IPS-11a (cell line): Measurements from ENCODE around the gene PRKCH.
"Not testable (repeated sequence)": the region's sequence is repeated elsewhere in the genome, so short reads cannot be mapped to it uniquely, and the experiment has no call there.

Source experiments
- H3K4me3 ChIP-seq: one replicate; pipeline ENCODE4 v1.5.1; 2013; ENCODE audit warnings: low read depth, low read length, control low read depth

The PRKCH gene

GRCh38 chr14:61304688-61305087, 16.7 kb upstream of the PRKCH start:
- H3K4me3 ChIP-seq, result no peak overlapping the region

GRCh38 chr14:61308198-61308597, 13.2 kb upstream of the PRKCH start:
- no peak overlapping the region for H3K4me3 ChIP-seq

- H3K4me3 ChIP-seq, result not testable (repeated sequence)
Observed at GRCh38 chr14:61308701-61309100, 12.7 kb upstream of the PRKCH start.

GRCh38 chr14:61315313-61315712, 6.1 kb upstream of the PRKCH start:
- H3K4me3 ChIP-seq, result no peak overlapping the region

GRCh38 chr14:61319086-61319485, 2.3 kb upstream of the PRKCH start:
- H3K4me3 ChIP-seq, result no peak overlapping the region

DNA sequence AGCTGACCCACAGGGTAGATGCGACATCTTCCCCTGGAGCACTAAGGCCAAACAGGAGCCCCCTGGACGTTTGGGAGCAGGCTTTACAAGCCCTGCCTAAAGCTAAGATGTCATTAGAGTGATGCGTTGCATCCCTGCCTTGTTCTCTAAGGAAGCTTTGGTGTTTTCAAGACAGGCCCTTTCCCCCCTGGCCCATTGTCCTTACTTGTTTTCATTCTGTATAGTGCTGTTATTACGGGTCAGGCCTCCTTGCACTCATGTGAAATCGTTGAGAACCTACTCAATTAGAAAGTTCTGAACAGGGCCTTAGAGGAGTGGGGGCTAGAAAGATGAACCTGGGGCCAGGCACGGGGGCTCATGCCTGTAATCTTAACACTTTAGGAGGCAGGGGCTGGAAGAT, 1.7 kb upstream of the PRKCH start:
- H3K4me3 ChIP-seq, result no peak overlapping the region

GRCh38 chr14:61320170-61320569, 1.2 kb upstream of the PRKCH start:
- not testable (repeated sequence) for H3K4me3 ChIP-seq

DNA sequence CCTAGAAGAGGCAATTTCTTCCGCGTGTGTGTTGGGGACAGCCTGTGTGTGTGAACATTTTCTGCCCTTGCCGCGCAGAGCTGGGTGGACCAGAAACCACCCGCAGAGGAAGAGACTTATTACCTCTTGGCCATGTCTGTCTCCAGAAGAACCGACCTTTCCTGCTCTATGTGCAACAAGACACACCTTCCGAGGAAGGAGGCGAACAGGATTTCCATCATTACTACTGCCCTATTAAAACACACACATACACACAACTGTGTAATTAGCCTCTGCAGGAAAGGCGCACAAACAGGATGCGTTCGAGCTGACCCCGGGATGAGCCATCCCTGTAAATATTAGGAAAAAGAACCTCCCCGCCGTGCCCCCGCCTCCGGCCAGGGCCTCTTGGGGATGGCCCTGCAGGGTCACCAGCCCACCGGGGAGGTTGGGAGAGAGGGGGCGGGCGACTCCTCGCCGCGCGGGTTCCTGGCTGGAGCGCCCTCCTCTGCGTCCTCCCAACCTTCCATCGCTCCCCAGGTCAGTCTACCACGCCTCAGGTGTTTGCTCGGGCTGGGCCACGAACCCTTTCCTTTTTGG, 484 bp upstream of the PRKCH start:
- peak overlapping the region; percentile 52 for H3K4me3 ChIP-seq

DNA sequence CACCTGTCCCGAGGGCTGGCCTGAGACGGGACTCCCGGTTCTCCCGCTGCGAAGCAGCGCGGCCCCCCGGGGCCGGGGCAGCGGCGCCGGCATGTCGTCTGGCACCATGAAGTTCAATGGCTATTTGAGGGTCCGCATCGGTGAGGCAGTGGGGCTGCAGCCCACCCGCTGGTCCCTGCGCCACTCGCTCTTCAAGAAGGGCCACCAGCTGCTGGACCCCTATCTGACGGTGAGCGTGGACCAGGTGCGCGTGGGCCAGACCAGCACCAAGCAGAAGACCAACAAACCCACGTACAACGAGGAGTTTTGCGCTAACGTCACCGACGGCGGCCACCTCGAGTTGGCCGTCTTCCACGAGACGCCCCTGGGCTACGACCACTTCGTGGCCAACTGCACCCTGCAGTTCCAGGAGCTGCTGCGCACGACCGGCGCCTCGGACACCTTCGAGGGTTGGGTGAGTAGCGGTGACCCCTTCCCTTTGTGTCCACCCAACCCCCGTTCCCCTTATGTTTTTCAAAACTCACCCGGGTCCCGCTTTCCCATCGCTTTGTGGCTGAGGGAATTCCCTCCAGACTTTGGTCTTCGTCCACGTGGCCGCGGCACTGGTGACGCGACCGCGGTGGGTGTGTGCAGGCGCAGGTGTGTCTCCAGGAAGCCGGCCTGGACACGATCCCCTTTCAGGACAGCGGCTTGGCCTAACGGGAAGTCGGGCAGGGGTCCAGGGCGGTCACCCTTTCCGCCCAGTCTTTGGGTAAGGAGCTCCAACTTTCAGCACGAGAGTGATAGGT, 826 bp downstream of the PRKCH start:
- H3K4me3 ChIP-seq, result peak overlapping the region; percentile 52

DNA sequence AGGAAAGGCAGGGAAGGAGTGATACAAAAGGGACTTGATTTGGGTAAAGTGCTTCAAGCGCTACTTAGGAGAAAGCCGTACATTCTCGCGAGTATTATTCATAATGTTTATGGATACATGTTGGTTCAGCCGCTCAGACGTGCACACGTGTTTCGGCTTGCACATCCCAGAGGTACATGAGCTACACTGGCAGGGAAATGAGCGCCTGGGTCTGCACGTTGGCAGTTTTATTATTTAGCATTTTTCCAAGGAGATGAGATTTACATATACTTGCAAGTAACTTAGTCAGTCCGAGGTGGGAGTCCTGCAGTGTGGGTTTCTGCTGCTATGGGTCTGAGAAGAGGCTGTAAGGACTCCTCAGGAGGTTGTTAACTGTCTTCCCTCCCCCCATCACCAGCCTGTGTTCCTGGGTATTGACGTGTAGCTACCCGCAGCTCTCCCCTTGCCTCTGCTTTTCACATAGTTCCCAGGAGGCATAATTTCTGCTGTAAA, 1.5 kb downstream of the PRKCH start:
- H3K4me3 ChIP-seq, result peak overlapping the region; percentile 52

- H3K4me3 ChIP-seq, result no peak overlapping the region
Observed at GRCh38 chr14:61323970-61324369, 2.6 kb downstream of the PRKCH start.

DNA sequence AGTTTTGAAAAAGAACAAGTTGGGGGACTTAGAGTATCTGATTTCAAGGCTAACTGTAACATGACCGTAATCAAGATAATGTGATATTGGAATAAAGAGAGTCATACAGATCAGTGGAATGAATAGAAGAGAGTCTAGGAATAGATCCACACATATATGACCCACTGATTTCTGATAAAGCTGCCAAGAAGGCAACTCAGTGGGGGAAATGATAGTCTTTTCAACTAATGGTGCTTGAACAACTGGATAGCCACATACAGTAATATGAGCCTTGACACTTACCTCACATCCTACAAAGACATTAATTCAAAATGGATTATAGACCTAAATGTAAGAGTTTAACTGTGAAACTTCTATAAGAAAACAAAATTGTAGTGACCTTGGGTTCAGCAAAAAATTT, 3.8 kb downstream of the PRKCH start:
- no peak overlapping the region for H3K4me3 ChIP-seq

GRCh38 chr14:61326146-61326545, 4.8 kb downstream of the PRKCH start:
- no peak overlapping the region for H3K4me3 ChIP-seq

DNA sequence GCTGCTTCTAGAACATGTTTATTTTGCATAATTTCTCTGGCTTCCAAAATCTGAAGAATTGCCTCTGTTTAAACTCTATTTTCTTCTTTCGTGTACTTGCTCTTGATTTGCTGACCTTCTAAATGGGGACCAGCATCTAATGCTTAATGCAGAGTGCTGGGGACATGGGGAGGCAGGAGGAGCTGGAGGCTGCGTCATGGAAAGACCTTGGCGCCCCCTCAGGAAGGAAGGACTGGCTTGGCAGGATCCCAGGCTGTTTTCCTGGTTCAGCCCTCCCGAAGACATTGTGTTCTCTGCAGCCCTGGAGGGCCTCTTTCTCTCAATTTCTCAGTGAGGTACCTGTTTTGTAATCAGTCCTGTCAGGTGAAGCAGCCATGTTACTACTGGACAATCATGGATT, 5.5 kb downstream of the PRKCH start:
- H3K4me3 ChIP-seq, result no peak overlapping the region

- H3K4me3 ChIP-seq, result no peak overlapping the region
Observed at GRCh38 chr14:61328626-61329262, 7.4 kb downstream of the PRKCH start.

DNA sequence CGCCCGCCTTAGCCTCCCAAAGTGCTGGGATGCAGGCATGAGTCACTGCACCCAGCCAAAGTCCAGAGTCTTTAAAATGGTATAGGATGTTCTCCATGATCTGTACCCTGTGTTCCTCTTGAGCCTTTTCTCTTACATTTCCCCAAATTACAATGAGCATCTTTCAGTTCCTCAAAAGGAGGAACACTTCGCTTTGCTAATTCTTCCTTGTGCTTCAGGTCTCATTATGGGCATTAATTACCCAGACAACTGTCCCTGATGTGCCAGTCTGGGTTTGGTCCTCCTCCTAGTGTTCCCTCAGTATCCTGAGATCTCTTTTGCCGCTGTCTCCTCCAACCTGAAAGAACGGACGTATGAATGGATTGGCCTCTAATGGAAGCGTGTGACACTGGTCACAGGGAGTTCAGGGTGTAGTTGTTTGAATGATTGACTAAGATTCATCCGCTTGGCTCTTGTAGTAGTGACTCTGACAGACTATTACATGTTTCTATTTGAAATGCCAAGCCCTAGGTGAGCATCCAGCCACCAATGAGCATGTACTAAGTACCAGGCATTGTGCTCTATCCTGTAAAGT, 8.2 kb downstream of the PRKCH start:
- H3K4me3 ChIP-seq, result no peak overlapping the region

- no peak overlapping the region for H3K4me3 ChIP-seq
Observed at GRCh38 chr14:61330511-61330910, 9.1 kb downstream of the PRKCH start.

GRCh38 chr14:61331992-61332657, 10.7 kb downstream of the PRKCH start:
- no peak overlapping the region for H3K4me3 ChIP-seq

DNA sequence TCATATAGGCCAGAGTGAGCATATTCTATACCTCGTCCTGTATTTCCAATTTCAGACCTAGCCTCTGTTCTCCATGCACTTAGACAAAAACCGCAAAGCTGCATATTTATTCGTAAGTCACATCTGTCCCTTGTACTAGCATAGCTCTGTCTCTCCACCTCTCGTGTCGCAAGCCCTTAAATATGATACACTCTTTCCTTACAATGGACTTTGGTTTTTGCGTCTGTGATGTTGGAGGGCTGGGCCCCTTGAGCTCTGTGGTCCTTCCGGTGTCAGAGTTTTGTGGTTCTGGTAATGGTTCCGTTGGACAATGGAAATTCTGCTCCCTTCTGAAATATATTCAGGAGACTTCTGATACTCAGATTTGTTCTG, 11.3 kb downstream of the PRKCH start:
- H3K4me3 ChIP-seq, result no peak overlapping the region

DNA sequence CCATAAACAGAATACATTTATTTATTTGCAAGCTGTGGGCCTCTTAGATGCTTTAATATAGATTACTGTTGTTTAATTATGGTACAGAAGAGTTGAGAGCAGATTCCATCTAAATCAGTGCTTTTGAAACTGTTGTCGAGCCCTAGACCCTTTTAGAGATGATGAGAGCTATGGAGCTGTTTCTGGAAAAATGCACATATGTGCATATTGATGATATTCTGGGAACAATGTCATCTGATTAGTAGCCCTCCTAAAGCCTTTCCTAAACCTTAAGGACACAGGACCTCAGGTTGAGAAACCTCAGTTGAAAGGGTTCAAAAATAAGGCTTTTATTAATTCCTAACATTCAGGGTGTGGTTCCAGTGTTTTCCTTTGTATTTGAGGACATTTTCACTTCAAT, 11.7 kb downstream of the PRKCH start:
- H3K4me3 ChIP-seq, result no peak overlapping the region

DNA sequence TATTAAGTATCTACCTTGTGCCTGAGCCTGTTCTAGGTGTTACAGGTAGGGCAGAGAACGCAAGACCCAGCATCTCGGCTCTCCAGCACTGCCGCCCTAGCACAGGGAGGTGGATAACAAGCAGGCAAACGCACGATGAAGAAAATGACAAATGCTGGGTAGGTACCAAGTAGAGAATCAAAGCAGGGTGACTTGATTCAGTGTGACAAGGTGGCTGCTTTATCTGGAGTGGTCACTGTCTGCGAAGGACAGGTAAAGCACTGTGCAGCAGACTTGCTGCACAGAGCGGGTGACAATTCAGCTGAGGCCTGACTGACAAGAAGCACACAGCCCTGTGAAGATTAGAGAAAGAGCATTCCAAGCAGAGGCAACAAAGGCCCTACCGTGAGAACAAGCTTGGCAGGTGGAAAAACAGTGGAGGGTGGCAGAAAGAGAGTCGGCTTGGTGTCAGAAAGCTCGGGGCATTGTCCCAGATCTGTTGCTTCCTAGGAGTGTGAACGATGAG, 12.9 kb downstream of the PRKCH start:
- no peak overlapping the region for H3K4me3 ChIP-seq
